ENCODE results near the gene RBM33. TPM values are rescaled to one million over a fixed set of nuclear protein-coding genes. Genes with fewer than 3 reads are reported as not detected.
"Not testable (repeated sequence)": the region's sequence is repeated elsewhere in the genome, so short reads cannot be mapped to it uniquely, and the experiment has no call there.

The RBM33 gene
- total RNA-seq, 1 donor from 2014 or later, result 79.4 TPM

GRCh38 chr7:155609185-155609584 lies 35.3 kb upstream of the RBM33 start:
- no peak for TF ChIP-seq CTCF (IDR thresholded peaks at IDR 0.05; ENCODE audit: unreplicated experiment)
- Mint-ChIP-seq H3K27ac (no peak overlapping the region), H3K27me3 (peaks cover 15% of the 10 kb centered on the region), H3K4me3 (ENCODE audit: low read depth) (no peak overlapping the region), H3K36me3 (ENCODE audit: insufficient read depth) (no peaks in the 10 kb centered on the region), H3K9me3 (ENCODE audit: low read depth) (no peaks in the 10 kb centered on the region), H3K4me1 (ENCODE audit: low read depth) (no peaks in the 10 kb centered on the region)
- DNase-seq (ENCODE audit: low spot score, unreplicated experiment), result no peak

- no peak for DNase-seq (ENCODE audit: low spot score, unreplicated experiment)
- no peak for TF ChIP-seq CTCF (IDR thresholded peaks at IDR 0.05; ENCODE audit: unreplicated experiment)
- Mint-ChIP-seq H3K27ac (no peak overlapping the region), H3K4me1 (ENCODE audit: low read depth) (no peaks in the 10 kb centered on the region), H3K9me3 (ENCODE audit: low read depth) (peaks cover 9% of the 10 kb centered on the region), H3K4me3 (ENCODE audit: low read depth) (no peak overlapping the region), H3K36me3 (ENCODE audit: insufficient read depth) (peaks cover 7% of the 10 kb centered on the region), H3K27me3 (peaks cover 13% of the 10 kb centered on the region)
Observed at GRCh38 chr7:155610633-155611193, 33.7 kb upstream of the RBM33 start.

GRCh38 chr7:155611808-155612447 lies 32.5 kb upstream of the RBM33 start:
- Mint-ChIP-seq H3K27ac (no peak overlapping the region), H3K4me1 (ENCODE audit: low read depth) (no peaks in the 10 kb centered on the region), H3K36me3 (ENCODE audit: insufficient read depth) (peaks cover 10% of the 10 kb centered on the region), H3K4me3 (ENCODE audit: low read depth) (no peak overlapping the region), H3K27me3 (peaks cover 13% of the 10 kb centered on the region), H3K9me3 (ENCODE audit: low read depth) (peaks cover 12% of the 10 kb centered on the region)
- no peak for TF ChIP-seq CTCF (IDR thresholded peaks at IDR 0.05; ENCODE audit: unreplicated experiment)
- no peak for DNase-seq (ENCODE audit: low spot score, unreplicated experiment)

- Mint-ChIP-seq H3K27me3 (peaks cover 13% of the 10 kb centered on the region), H3K36me3 (ENCODE audit: insufficient read depth) (peaks cover 10% of the 10 kb centered on the region), H3K4me1 (ENCODE audit: low read depth) (no peaks in the 10 kb centered on the region), H3K9me3 (ENCODE audit: low read depth) (peaks cover 14% of the 10 kb centered on the region), H3K4me3 (ENCODE audit: low read depth) (no peak overlapping the region), H3K27ac (no peak overlapping the region)
- no peak for DNase-seq (ENCODE audit: low spot score, unreplicated experiment)
- no peak for TF ChIP-seq CTCF (IDR thresholded peaks at IDR 0.05; ENCODE audit: unreplicated experiment)
Observed at GRCh38 chr7:155612658-155613057, 31.8 kb upstream of the RBM33 start.

- Mint-ChIP-seq H3K36me3 (ENCODE audit: insufficient read depth) (peaks cover 12% of the 10 kb centered on the region), H3K27me3 (peaks cover 13% of the 10 kb centered on the region), H3K4me1 (ENCODE audit: low read depth) (peaks cover 15% of the 10 kb centered on the region), H3K9me3 (ENCODE audit: low read depth) (peaks cover 14% of the 10 kb centered on the region)
- DNase-seq (ENCODE audit: low spot score, unreplicated experiment); H3K4me3 Mint-ChIP-seq (ENCODE audit: low read depth); H3K27ac Mint-ChIP-seq: not testable (repeated sequence)
Observed at GRCh38 chr7:155615085-155615484, 29.4 kb upstream of the RBM33 start.
